A549 (cell line): ENCODE measurements around the gene TMPO. TPM values are rescaled to one million over a fixed set of nuclear protein-coding genes. Genes with fewer than 3 reads are reported as not detected.
A peak's percentile ranks its signal among the peaks of the same experiment; 100 is the strongest.

ENCODE experiments used
- ATAC-seq, 2 experiments: fragments of 200-7000 bp in 1 of 2; fragments of >200 bp in 1 of 2; cut with Nextera tagmentation in 1 of 2; cut with Tn5 transposase in 1 of 2; 3 replicates each; pipeline versions ENCODE4 v1.8.0 to v1.9.1; 2018 to 2020; ENCODE audit warnings: mild to moderate bottlenecking in 1 of 2, moderate library complexity in 1 of 2
- CTCF ChIA-PET: fragments of 300-600 bp; sonication (Branson Sonifier 250); formaldehyde crosslinking; extraction: SDS; loops from one replicate; lab custom pipeline; 2021; ENCODE audit warnings: antibody characterized with exemption, inconsistent platforms; lab: Yijun Ruan, JAX
- POLR2A ChIA-PET: fragments of 350-600 bp; formaldehyde crosslinking; extraction: SDS; loops from one replicate; lab custom pipeline; 2021; ENCODE audit warnings: antibody characterized with exemption, inconsistent platforms; lab: Yijun Ruan, JAX
- DNase-seq, 2 experiments: peaks; one replicate each; pipeline versions ENCODE4 v3.0.0 to v3.0.0-alpha.2; 2011 to 2016; ENCODE audit warnings: low read depth in 1 of 2, low spot score in 1 of 2
- FAIRE-seq: peaks from 2 replicates; lab custom pipeline; 2011; peaks lifted over from hg19 to GRCh38; lab: Jason Lieb, UNC
- H3K27ac ChIP-seq, 2 experiments: fragments of >200 bp; sonication (Bioruptor Twin); formaldehyde crosslinking; 3 replicates each; pipeline ENCODE4 v1.5.1; 2016 to 2017
- H3K4me1 ChIP-seq: fragments of >200 bp; sonication (Bioruptor Twin); formaldehyde crosslinking; 3 replicates; pipeline ENCODE4 v1.6.1; 2016
- H3K4me2 ChIP-seq: fragments of >200 bp; sonication (Bioruptor Twin); formaldehyde crosslinking; 3 replicates; pipeline ENCODE4 v1.6.1; 2016
- H3K4me3 ChIP-seq: fragments of >200 bp; sonication (Bioruptor Twin); formaldehyde crosslinking; 3 replicates; pipeline ENCODE4 v1.5.1; 2016
- H3K9me3 ChIP-seq: fragments of >200 bp; sonication (Bioruptor Twin); formaldehyde crosslinking; 3 replicates; pipeline ENCODE4 v1.6.1; 2016
- CBX8 ChIP-seq: fragments of 200-600 bp; sonication (generic); IDR thresholded peaks from 2 replicates; pipeline ENCODE4 v1.6.1; 2016
- CEBPB ChIP-seq, 2 experiments: fragments of >200 bp in 1 of 2; sonication (Bioruptor Twin) in 1 of 2; formaldehyde crosslinking in 1 of 2; IDR thresholded peaks; 2 replicates each; pipeline ENCODE4 v1.6.1; 2012 to 2016
- EHF ChIP-seq: fragments of 250-450 bp; sonication (Bioruptor Pico); IDR thresholded peaks from 2 replicates; pipeline ENCODE4 v1.5.0; 2020; ENCODE audit warnings: mild to moderate bottlenecking
- EHMT2 ChIP-seq: fragments of 200-600 bp; sonication (generic); IDR thresholded peaks from 2 replicates; pipeline ENCODE4 v1.6.1; 2016; ENCODE audit warnings: antibody characterized with exemption, low read depth, mild to moderate bottlenecking, moderate library complexity
- FOSB ChIP-seq: fragments of 250-450 bp; sonication (Bioruptor Pico); IDR thresholded peaks from 2 replicates; pipeline ENCODE4 v1.5.0; 2020; ENCODE audit warnings: mild to moderate bottlenecking, moderate library complexity
- FOXS1 ChIP-seq: fragments of 250-450 bp; sonication (Bioruptor Pico); IDR thresholded peaks from 2 replicates; pipeline ENCODE4 v1.5.0; 2020; ENCODE audit warnings: mild to moderate bottlenecking, moderate library complexity
- HEYL ChIP-seq: fragments of 250-450 bp; sonication (Bioruptor Pico); IDR thresholded peaks from 2 replicates; pipeline ENCODE4 v1.8.0; 2021; ENCODE audit warnings: mild to moderate bottlenecking, moderate library complexity
- HOXB13 ChIP-seq: fragments of 250-450 bp; sonication (Bioruptor Pico); IDR thresholded peaks from 2 replicates; pipeline ENCODE4 v1.5.0; 2020; ENCODE audit warnings: low read depth, mild to moderate bottlenecking, moderate library complexity
- JUN ChIP-seq, 2 experiments: fragments of >200 bp; sonication (Bioruptor Twin); formaldehyde crosslinking; IDR thresholded peaks; 2 replicates in 1 of 2; 3 replicates in 1 of 2; pipeline ENCODE4 v1.6.1; 2016 to 2017
- KDM1A ChIP-seq: fragments of 200-600 bp; sonication (generic); IDR thresholded peaks from 2 replicates; pipeline ENCODE4 v1.6.1; 2016; ENCODE audit warnings: low read depth, mild to moderate bottlenecking
- KDM5A ChIP-seq: fragments of 200-600 bp; sonication (generic); IDR thresholded peaks from 2 replicates; pipeline ENCODE4 v1.6.1; 2016; ENCODE audit warnings: antibody characterized with exemption, mild to moderate bottlenecking
- MAFK ChIP-seq: fragments of 450-650 bp; IDR thresholded peaks from 2 replicates; pipeline ENCODE4 v1.6.1; 2014; ENCODE audit not compliant: partially characterized antibody
- MAZ ChIP-seq: fragments of 150-350 bp; IDR thresholded peaks from 2 replicates; pipeline ENCODE4 v1.6.1; 2014; ENCODE audit warnings: antibody characterized with exemption, low read depth, low read length, borderline replicate concordance
- NFE2L2 ChIP-seq: fragments of 150-350 bp; conservative IDR thresholded peaks from 2 replicates; pipeline ENCODE4 v1.6.1; 2014; ENCODE audit warnings: low read length
- RAD21 ChIP-seq, 2 experiments: fragments of >200 bp in 1 of 2; sonication (Bioruptor Twin) in 1 of 2; formaldehyde crosslinking in 1 of 2; IDR thresholded peaks in 1 of 2; conservative IDR thresholded peaks in 1 of 2; 2 replicates in 1 of 2; 3 replicates in 1 of 2; pipeline ENCODE4 v1.6.1; 2012 to 2018; ENCODE audit warnings: inconsistent platforms in 1 of 2
- RARB ChIP-seq: fragments of 250-450 bp; sonication (Bioruptor Pico); IDR thresholded peaks from 2 replicates; pipeline ENCODE4 v1.8.0; 2021; ENCODE audit warnings: mild to moderate bottlenecking, moderate library complexity
- RCOR1 ChIP-seq: fragments of 150-350 bp; IDR thresholded peaks from 2 replicates; pipeline ENCODE4 v1.6.1; 2014; ENCODE audit warnings: antibody characterized with exemption, low read length, low read depth
- RNF2 ChIP-seq: fragments of 200-600 bp; sonication (generic); IDR thresholded peaks from 2 replicates; pipeline ENCODE4 v1.6.1; 2016; ENCODE audit warnings: low read depth, mild to moderate bottlenecking, antibody characterized with exemption, moderate library complexity, borderline replicate concordance
- SMC3 ChIP-seq: fragments of >200 bp; sonication (Bioruptor Twin); formaldehyde crosslinking; IDR thresholded peaks from 3 replicates; pipeline ENCODE4 v1.6.1; 2018; ENCODE audit warnings: inconsistent platforms
- TFCP2L1 ChIP-seq: fragments of 250-450 bp; sonication (Bioruptor Pico); IDR thresholded peaks from 2 replicates; pipeline ENCODE4 v1.5.0; 2021; ENCODE audit warnings: mild to moderate bottlenecking
- TP53 ChIP-seq: fragments of 250-450 bp; sonication (Bioruptor Pico); IDR thresholded peaks from 2 replicates; pipeline ENCODE4 v1.5.0; 2021; ENCODE audit warnings: mild to moderate bottlenecking, moderate library complexity
- ZFP36 ChIP-seq: fragments of 450-650 bp; IDR thresholded peaks from 2 replicates; pipeline ENCODE4 v1.6.1; 2014; ENCODE audit warnings: borderline replicate concordance; ENCODE audit not compliant: partially characterized antibody
- WGBS: methylation state at CpG from one replicate; pipeline ENCODE4 v1.1.6; 2017; ENCODE audit errors: missing lambda C conversion rate; 5-methylcytosine and 5-hydroxymethylcytosine counted together
- polyA plus RNA-seq, 4 experiments: library from polyadenylated mRNA; depleted of rRNA in 3 of 4; stranded (reverse); fragments of >200 nt; fragmentation: RNase III in 1 of 4; extraction: RNeasy Plus Mini Kit Qiagen cat#74134 plus additional on column Dnase treatment in 1 of 4; gene quantifications; 2 replicates in 3 of 4; 3 replicates in 1 of 4; pipeline ENCODE4 v1.2.3, GENCODE V29; 2011 to 2017
- TF ChIP-seq, protein P1 (sequence below): IDR thresholded peaks from 2 replicates; pipeline ENCODE4 v1.6.1; 2012; ENCODE audit warnings: low read depth, borderline replicate concordance
- TF ChIP-seq, protein P2 (sequence below): fragments of 450-650 bp; IDR thresholded peaks from 2 replicates; pipeline ENCODE4 v1.6.1; 2014; ENCODE audit warnings: antibody characterized with exemption
- TF ChIP-seq, protein P3 (sequence below): IDR thresholded peaks from 2 replicates; pipeline ENCODE4 v1.6.1; 2012
- TF ChIP-seq, protein P4 (sequence below): fragments of 200-600 bp; sonication (generic); IDR thresholded peaks from 2 replicates; pipeline ENCODE4 v1.6.1; 2016; ENCODE audit warnings: antibody characterized with exemption, mild to moderate bottlenecking, moderate library complexity

The TMPO gene
- polyA plus RNA-seq, 2 of the 4 experiments (the other 2 are of a cell fraction) = 100 to 169 TPM

DNA sequence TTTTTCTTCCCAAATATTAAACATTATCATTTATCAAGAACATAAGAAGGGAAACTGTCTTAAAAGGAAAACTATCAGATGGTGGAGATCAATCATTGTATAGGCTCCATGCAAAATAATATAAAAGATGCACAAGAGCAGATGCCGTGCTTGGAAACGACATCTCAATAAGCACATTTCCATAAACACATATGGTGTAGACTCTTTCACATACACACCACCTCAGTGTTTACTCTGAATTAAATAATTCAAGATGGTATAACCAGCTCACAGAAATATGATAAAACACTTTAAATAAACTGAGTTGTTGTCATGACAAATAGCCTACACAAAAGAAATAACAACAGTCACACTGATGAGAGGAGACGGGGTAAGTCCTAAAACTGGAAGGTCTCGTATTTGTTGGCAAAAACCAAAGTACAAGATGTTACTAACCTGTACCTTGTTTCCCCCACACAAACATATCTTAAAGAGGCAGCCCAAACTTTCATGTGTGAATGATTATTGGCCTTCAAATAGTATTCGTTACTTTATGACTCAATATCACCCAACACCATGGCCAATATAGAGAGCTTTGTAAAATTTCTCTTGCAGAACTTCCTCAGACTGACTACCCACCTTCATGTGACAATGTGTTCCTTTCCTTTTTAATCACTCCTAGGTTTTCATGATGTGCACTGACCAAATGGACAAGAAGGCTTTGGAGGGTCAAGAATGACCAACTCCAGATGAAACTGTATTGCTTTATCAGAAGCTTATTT, 48.6 kb upstream of the TMPO start:
- DNase-seq (no peak), FAIRE-seq (no peak), ATAC-seq (no peak)
- 90% methylated on average over 5 of the region's 5 CpGs for WGBS
- Histone ChIP-seq H3K9me3 (no peaks in the 10 kb centered on the region), H3K4me3 (no peak overlapping the region), H3K4me2 (0 out of 3 replicates have a peak overlapping the region, but pooled peaks have one; percentile 4), H3K27ac (no peak overlapping the region; a peak in 1 of 6 replicates), H3K4me1 (peaks cover 25% of the 10 kb centered on the region; the same call in 2 of the 3 replicates)
- ChIA-PET POLR2A (interaction anchor here (1.2 kb wide), 1 partner anchor 127 kb away, joined by 4 read pairs; the partner anchor contains the start of gene SLC25A3), CTCF (interaction anchor here (1.0 to 1.4 kb wide), 3 partner anchors 24 to 50 kb away, joined by 3 to 4 read pairs (median 3); no protein-coding TSS in a partner anchor)
- TF ChIP-seq FOSB (CRISPR knock-in tag) = no peak
- TF ChIP-seq FOXS1 = no peak
- TF ChIP-seq HEYL = no peak
- TF ChIP-seq RAD21 (conservative IDR thresholded peaks at IDR 0.05 in 1 of 2, IDR thresholded peaks at IDR 0.05 in 1 of 2) = no peak
- TF ChIP-seq KDM5A = no peak
- TF ChIP-seq, protein P1, sequence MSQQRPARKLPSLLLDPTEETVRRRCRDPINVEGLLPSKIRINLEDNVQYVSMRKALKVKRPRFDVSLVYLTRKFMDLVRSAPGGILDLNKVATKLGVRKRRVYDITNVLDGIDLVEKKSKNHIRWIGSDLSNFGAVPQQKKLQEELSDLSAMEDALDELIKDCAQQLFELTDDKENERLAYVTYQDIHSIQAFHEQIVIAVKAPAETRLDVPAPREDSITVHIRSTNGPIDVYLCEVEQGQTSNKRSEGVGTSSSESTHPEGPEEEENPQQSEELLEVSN = no peak
- no peak for TF ChIP-seq EHF
- no peak for TF ChIP-seq TFCP2L1 (CRISPR knock-in tag)
- no peak for TF ChIP-seq RCOR1

DNA sequence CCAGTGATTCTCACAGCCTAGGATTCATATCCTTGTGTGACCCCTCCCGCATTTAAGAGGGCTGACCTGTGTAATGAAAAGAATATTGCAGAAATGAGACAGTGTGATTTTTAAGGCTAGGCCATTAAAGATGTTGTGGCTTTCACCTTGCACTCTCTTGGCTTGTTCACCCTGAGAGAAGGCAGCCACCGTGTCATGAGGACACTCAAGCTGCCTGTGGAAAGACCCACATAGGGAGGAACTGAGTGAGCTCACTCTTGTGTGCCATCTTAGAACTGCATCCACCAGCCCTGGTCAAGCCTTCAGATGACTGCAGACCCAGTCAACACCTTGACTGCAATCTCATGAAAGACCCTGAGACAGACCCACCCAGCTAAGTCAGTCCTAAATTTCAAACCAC, 46.3 kb upstream of the TMPO start:
- peaks cover 22% of the 10 kb centered on the region; the same call in 2 of the 3 replicates for H3K4me1 ChIP-seq
- FAIRE-seq (no peak), DNase-seq (no peak)
- TF ChIP-seq SMC3 = no peak
- no peak for TF ChIP-seq ZFP36
- TF ChIP-seq EHF = no peak
- TF ChIP-seq TP53 (CRISPR knock-in tag) = no peak
- no peak for TF ChIP-seq MAZ
- TF ChIP-seq, protein P2, sequence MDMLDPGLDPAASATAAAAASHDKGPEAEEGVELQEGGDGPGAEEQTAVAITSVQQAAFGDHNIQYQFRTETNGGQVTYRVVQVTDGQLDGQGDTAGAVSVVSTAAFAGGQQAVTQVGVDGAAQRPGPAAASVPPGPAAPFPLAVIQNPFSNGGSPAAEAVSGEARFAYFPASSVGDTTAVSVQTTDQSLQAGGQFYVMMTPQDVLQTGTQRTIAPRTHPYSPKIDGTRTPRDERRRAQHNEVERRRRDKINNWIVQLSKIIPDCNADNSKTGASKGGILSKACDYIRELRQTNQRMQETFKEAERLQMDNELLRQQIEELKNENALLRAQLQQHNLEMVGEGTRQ = no peak
- TF ChIP-seq HEYL = no peak
- no peak for TF ChIP-seq HOXB13 (CRISPR knock-in tag)
- TF ChIP-seq KDM1A = no peak
- TF ChIP-seq RNF2 = no peak
- TF ChIP-seq NFE2L2 = no peak
- TF ChIP-seq EHMT2 = no peak
- TF ChIP-seq RARB (CRISPR knock-in tag) = no peak
- TF ChIP-seq RCOR1 = no peak
- TF ChIP-seq, all 56 proteins: peak for 0
- no peaks in the 10 kb centered on the region for H3K9me3 ChIP-seq
- H3K4me3 ChIP-seq = no peak overlapping the region
- no peak overlapping the region for H3K4me2 ChIP-seq
- no peak overlapping the region for H3K27ac ChIP-seq
- CTCF ChIA-PET = interaction anchor here (0.6 to 1.5 kb wide), 3 partner anchors 43 to 927 kb away, joined by 3 read pairs; no protein-coding TSS in a partner anchor
- peak in 1 of 2 experiments; percentile 37; a peak in 1 of 6 replicates for ATAC-seq
- POLR2A ChIA-PET = no interaction called here
- 83% methylated on average over 2 of the region's 2 CpGs for WGBS

DNA sequence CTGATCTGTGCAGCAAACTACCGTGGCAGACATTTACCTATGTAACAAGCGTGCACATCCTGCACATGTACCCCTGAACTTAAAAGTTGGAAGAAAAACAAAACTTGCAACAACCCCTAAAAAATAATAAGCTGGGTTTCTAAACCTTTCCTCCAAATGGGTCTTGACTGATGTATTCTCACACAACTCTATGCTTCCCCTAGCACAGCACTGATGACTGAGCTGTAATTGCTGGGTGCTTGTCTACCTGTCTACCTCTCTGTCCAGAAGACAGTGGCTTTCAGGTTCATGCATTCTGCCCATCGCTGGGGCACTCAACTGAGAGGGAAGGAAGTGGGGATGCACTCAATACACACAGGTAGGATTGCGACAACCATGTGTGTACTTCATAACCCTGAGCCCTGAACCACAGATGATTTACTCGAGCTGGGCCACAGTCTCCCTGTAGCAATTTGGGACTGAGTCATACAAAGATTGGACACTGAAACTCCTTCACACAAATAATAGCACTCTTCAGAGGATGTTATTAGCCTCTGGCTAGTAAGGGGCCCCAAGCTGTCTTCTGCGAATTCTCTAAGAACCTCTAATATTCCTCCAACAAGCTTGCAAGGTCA, 44.8 kb upstream of the TMPO start:
- POLR2A ChIA-PET = no interaction called here
- no peak for TF ChIP-seq TFCP2L1 (CRISPR knock-in tag)
- TF ChIP-seq CEBPB (IDR thresholded peaks at IDR 0.05) = no peak
- TF ChIP-seq, protein P2 = no peak
- no peak for TF ChIP-seq MAFK
- TF ChIP-seq RAD21 (conservative IDR thresholded peaks at IDR 0.05 in 1 of 2, IDR thresholded peaks at IDR 0.05 in 1 of 2) = no peak
- no peak for TF ChIP-seq JUN (IDR thresholded peaks at IDR 0.05)
- TF ChIP-seq, protein P3, sequence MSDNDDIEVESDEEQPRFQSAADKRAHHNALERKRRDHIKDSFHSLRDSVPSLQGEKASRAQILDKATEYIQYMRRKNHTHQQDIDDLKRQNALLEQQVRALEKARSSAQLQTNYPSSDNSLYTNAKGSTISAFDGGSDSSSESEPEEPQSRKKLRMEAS = no peak
- no peak for TF ChIP-seq CBX8
- no peak for TF ChIP-seq EHF
- TF ChIP-seq KDM5A = no peak
- no peak for TF ChIP-seq RARB (CRISPR knock-in tag)
- TF ChIP-seq, protein P4, sequence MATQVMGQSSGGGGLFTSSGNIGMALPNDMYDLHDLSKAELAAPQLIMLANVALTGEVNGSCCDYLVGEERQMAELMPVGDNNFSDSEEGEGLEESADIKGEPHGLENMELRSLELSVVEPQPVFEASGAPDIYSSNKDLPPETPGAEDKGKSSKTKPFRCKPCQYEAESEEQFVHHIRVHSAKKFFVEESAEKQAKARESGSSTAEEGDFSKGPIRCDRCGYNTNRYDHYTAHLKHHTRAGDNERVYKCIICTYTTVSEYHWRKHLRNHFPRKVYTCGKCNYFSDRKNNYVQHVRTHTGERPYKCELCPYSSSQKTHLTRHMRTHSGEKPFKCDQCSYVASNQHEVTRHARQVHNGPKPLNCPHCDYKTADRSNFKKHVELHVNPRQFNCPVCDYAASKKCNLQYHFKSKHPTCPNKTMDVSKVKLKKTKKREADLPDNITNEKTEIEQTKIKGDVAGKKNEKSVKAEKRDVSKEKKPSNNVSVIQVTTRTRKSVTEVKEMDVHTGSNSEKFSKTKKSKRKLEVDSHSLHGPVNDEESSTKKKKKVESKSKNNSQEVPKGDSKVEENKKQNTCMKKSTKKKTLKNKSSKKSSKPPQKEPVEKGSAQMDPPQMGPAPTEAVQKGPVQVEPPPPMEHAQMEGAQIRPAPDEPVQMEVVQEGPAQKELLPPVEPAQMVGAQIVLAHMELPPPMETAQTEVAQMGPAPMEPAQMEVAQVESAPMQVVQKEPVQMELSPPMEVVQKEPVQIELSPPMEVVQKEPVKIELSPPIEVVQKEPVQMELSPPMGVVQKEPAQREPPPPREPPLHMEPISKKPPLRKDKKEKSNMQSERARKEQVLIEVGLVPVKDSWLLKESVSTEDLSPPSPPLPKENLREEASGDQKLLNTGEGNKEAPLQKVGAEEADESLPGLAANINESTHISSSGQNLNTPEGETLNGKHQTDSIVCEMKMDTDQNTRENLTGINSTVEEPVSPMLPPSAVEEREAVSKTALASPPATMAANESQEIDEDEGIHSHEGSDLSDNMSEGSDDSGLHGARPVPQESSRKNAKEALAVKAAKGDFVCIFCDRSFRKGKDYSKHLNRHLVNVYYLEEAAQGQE = no peak

More for the DNA sequence above, 44.8 kb upstream of the TMPO start:
- no peak overlapping the region for H3K4me3 ChIP-seq
- FAIRE-seq (no peak), ATAC-seq (no peak), DNase-seq (no peak)
- H3K4me2 ChIP-seq = no peak overlapping the region
- H3K9me3 ChIP-seq = no peaks in the 10 kb centered on the region
- peaks cover 27% of the 10 kb centered on the region for H3K4me1 ChIP-seq
- peak overlapping the region in 1 of 2 experiments; percentile 48; a peak in 3 of 6 replicates for H3K27ac ChIP-seq
- CTCF ChIA-PET = interaction anchor here (1.3 to 2.0 kb wide), 5 partner anchors 9 to 73 kb away, joined by 3 to 5 read pairs (median 5); no protein-coding TSS in a partner anchor
- 73% methylated on average over 6 of the region's 6 CpGs for WGBS
